Right lobe of liver (tissue), 6 donors: Measurements from ENCODE around the gene CDKAL1. TPM values are rescaled to one million over a fixed set of nuclear protein-coding genes. Genes with fewer than 3 reads are reported as not detected.
"Not testable (repeated sequence)": the region's sequence is repeated elsewhere in the genome, so short reads cannot be mapped to it uniquely, and the experiment has no call there.

Source experiments
- ATAC-seq, 4 donors: fragments of 200-7000 bp; cut with Tn5 transposase; one replicate each; pipeline ENCODE4 v1.9.1; 2020; ENCODE audit warnings: mild to moderate bottlenecking in 4 of 4, moderate library complexity in 4 of 4
- DNase-seq, 3 donors: peaks; one replicate each; pipeline ENCODE4 v3.0.0-alpha.2; 2020
- H3K27ac ChIP-seq, 3 donors: fragments of 200-600 bp; one replicate each; pipeline ENCODE4 v1.8.0; 2022
- H3K27me3 ChIP-seq, 2 donors: fragments of 200-600 bp; one replicate each; pipeline ENCODE4 v1.8.0; 2022
- H3K36me3 ChIP-seq, 4 donors: fragments of 200-600 bp; sonication (generic) in 1 of 4; one replicate each; pipeline versions ENCODE4 v1.5.1 to v1.8.0; 2017 to 2022; ENCODE audit warnings: control low read depth in 1 of 4
- H3K4me1 ChIP-seq, 4 donors: fragments of 200-600 bp; sonication (generic) in 1 of 4; one replicate each; pipeline versions ENCODE4 v1.5.1 to v1.8.0; 2017 to 2022; ENCODE audit warnings: control low read depth in 1 of 4
- H3K4me3 ChIP-seq, 3 donors: fragments of 200-600 bp; one replicate each; pipeline ENCODE4 v1.8.0; 2022
- H3K9me3 ChIP-seq, 4 donors: fragments of 200-600 bp; sonication (generic) in 1 of 4; one replicate each; pipeline versions ENCODE4 v1.5.1 to v1.8.0; 2017 to 2022; ENCODE audit warnings: control low read depth in 1 of 4
- POLR2A ChIP-seq: fragments of 450-650 bp; IDR thresholded peaks from one replicate; pipeline ENCODE4 v1.6.1; 2017; ENCODE audit warnings: antibody characterized with exemption, mild to moderate bottlenecking
- WGBS: methylation state at CpG from one replicate; pipeline ENCODE4 v1.1.6; 2018; ENCODE audit warnings: low coverage, low lambda C conversion rate; ENCODE audit not compliant: insufficient coverage; ENCODE audit errors: missing lambda C conversion rate; 5-methylcytosine and 5-hydroxymethylcytosine counted together
- intact Hi-C, 2 donors: fragments of 100-400 bp; cut with DNase I; formaldehyde crosslinking; loops; one replicate each; pipeline versions ENCODE4 v1.11.2 to v1.14.1; 2022
- total RNA-seq, 6 experiments: library from RNA; depleted of rRNA in 2 of 6; stranded (reverse); fragments of >200 nt in 2 of 6; fragmentation: NEBNext Ultra II Directional in 3 of 6; extraction: Animal tissue kit (Norgen Biotek cat#: 25700) in 3 of 6; gene quantifications; one replicate each; pipeline versions ENCODE4 v1.1.0 to v1.2.4, GENCODE V29; 2016 to 2023
- TF ChIP-seq, protein P1 (sequence below), 4 donors: fragments of 200-600 bp in 3 of 4; fragments of 450-650 bp in 1 of 4; IDR thresholded peaks; one replicate each; pipeline versions ENCODE4 v1.5.1 to v1.8.0; 2016 to 2022; ENCODE audit warnings: antibody characterized with exemption in 4 of 4, mild to moderate bottlenecking in 2 of 4
- donor health status: DM: no; HTN: yes; CAD: no.
- donor health status: DM: no; HTN: no; CAD: no.
- donor health status: DM: no; HTN: no; CAD: no.
- donor health status: DM: no; HTN: yes; CAD: no.
- donor health status: DM: no; HTN: yes; CAD: no.

CDKAL1 gene
- total RNA-seq, 6 experiments from 2014 or later: 4.5 to 7.0 (median 6.2) TPM

DNA sequence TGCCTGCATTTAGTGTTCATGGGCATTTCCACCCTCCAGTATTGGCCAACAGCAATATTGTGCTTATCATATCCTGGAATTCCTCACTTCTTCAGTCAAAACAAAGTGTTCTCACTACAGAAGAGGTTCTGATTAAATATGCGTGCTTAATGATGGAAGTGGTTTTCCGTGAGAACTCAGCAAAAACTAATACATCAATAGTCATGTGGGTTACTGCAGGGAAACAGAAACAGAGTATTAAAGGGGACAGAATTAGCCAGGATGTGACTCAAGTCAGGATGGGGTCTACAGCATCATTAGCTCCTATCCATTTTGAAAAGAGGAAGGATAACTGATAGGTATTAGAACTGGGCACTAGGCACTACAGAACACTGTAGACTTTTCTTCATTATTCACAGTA, 384.6 kb downstream of the CDKAL1 start:
- H3K36me3 ChIP-seq: no peaks in the 10 kb centered on the region
- DNase-seq: no peak
- WGBS: 58% methylated on average over 2 of the region's 2 CpGs
- no peaks in the 10 kb centered on the region for H3K27me3 ChIP-seq
- intact Hi-C loops: no loop called here
- H3K4me3 ChIP-seq: no peak overlapping the region
- no peak for ATAC-seq
- H3K4me1 ChIP-seq: no peaks in the 10 kb centered on the region
- TF ChIP-seq, protein P1, sequence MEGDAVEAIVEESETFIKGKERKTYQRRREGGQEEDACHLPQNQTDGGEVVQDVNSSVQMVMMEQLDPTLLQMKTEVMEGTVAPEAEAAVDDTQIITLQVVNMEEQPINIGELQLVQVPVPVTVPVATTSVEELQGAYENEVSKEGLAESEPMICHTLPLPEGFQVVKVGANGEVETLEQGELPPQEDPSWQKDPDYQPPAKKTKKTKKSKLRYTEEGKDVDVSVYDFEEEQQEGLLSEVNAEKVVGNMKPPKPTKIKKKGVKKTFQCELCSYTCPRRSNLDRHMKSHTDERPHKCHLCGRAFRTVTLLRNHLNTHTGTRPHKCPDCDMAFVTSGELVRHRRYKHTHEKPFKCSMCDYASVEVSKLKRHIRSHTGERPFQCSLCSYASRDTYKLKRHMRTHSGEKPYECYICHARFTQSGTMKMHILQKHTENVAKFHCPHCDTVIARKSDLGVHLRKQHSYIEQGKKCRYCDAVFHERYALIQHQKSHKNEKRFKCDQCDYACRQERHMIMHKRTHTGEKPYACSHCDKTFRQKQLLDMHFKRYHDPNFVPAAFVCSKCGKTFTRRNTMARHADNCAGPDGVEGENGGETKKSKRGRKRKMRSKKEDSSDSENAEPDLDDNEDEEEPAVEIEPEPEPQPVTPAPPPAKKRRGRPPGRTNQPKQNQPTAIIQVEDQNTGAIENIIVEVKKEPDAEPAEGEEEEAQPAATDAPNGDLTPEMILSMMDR (IDR thresholded peaks at IDR 0.05): no peak
- no peak for TF ChIP-seq POLR2A
- no peak overlapping the region for H3K27ac ChIP-seq
- H3K9me3 ChIP-seq: no peaks in the 10 kb centered on the region

DNA sequence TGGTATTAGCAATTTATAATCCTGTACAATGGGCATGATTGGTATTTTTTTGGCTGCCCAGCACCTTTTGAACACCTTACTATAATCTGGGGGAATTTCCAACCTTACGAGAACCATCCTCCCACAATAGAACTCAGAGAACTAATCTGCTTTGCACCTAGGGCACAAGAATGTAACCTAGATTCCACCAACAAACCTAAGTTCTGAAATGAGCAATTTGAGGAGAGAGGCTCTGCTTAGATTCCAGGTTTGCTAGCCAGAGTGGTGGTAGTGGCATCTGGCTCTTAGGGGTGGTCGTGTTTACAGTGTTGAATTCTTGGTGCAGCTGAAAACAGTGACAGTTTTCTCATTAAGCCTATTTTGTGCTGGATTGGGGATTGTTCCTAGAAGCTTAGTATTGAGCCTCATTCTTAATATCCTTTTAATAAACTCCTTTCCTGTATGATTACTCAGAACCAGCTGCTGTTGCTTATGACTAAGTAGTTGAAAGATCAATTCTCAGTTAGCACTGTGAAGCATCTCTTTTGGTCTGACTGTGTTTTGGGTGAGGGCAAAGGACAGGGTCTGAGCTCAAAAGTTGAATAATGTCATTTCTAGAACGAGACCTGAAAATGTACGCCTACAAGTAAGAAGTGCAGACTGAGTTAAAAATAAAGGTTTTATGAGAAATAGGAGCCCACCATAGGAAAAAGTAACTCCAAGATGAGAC, 385.6 kb downstream of the CDKAL1 start:
- Histone ChIP-seq H3K36me3 (no peaks in the 10 kb centered on the region), H3K9me3 (no peaks in the 10 kb centered on the region), H3K4me1 (no peaks in the 10 kb centered on the region), H3K4me3 (no peak overlapping the region), H3K27ac (no peak overlapping the region), H3K27me3 (no peaks in the 10 kb centered on the region)
- TF ChIP-seq POLR2A: no peak
- TF ChIP-seq, protein P1 (IDR thresholded peaks at IDR 0.05): no peak
- intact Hi-C loops: no loop called here
- DNase-seq (no peak), ATAC-seq (no peak)
- 71% methylated on average over 4 of the region's 4 CpGs for WGBS

DNA sequence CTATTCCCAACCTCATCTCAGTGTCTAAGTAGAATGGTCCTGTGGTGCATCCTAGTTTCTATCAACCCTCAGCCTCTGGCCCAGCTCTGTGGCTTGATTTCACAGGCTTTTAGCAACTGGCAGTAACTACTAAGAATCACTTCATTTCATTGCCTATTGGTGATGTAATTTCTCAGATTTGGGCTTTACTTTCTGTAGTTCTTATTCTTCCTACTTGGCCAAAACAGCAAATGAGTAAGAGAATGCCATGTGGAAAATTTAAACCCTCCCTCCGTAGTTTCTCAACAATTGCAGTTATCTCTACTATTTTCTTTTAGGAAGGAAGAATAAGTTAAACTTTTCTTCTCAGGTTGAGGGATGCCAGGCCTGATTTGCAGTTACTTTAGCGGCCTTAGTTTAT, 387.3 kb downstream of the CDKAL1 start:
- no peak for ATAC-seq
- no peaks in the 10 kb centered on the region for H3K36me3 ChIP-seq
- no peaks in the 10 kb centered on the region for H3K4me1 ChIP-seq
- DNase-seq: no peak
- intact Hi-C loops: no loop called here
- TF ChIP-seq, protein P1 (IDR thresholded peaks at IDR 0.05): no peak
- TF ChIP-seq POLR2A: no peak
- H3K9me3 ChIP-seq: no peaks in the 10 kb centered on the region
- H3K27ac ChIP-seq: no peak overlapping the region
- H3K4me3 ChIP-seq: no peak overlapping the region
- H3K27me3 ChIP-seq: no peaks in the 10 kb centered on the region
- 97% methylated on average over 2 of the region's 2 CpGs for WGBS

DNA sequence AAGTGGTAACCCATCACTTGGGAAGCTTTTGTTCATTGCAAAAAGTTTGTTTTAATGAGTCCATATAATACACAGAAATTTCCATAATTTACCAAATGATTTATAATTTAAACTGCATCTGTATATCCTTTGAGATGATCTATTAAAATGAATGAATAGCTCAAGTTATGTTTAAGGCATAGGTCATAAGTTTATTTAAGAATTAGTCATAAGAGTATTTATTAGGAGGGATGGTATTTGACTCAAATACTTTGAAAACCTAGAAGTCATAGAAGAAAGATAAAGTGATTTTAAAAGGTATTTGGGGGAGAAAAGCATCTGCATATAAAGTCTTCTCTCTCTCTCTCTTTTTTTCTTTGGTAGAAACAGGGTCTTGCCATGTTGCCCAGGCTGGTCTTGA, 388.5 kb downstream of the CDKAL1 start:
- intact Hi-C loops: no loop called here
- H3K4me1 ChIP-seq: no peaks in the 10 kb centered on the region
- DNase-seq (no peak), ATAC-seq (no peak)
- no peak overlapping the region for H3K27ac ChIP-seq
- H3K36me3 ChIP-seq: no peaks in the 10 kb centered on the region
- TF ChIP-seq, protein P1 (IDR thresholded peaks at IDR 0.05): no peak
- no peak for TF ChIP-seq POLR2A
- H3K27me3 ChIP-seq: no peaks in the 10 kb centered on the region
- H3K4me3 ChIP-seq: no peak overlapping the region
- no peaks in the 10 kb centered on the region for H3K9me3 ChIP-seq

DNA sequence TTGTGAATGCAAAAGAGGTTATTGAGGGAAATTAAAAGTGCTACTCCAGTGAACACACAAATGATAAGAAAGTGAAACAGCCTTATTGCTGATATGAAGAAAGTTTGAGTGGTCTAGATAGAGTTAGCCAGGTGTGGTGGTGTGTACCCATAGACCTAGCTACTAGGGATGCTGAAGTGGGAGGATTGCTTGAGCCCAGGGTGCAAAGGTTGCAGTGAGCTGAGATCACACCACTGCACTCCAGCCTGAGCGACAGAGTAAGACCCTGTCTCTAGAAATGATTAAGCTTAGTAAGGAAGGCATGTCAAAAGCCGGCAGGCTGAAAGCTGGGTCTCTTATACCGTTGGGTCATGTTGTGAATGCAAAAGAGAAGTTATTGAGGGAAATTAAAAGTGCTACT, 389.8 kb downstream of the CDKAL1 start:
- 29% methylated on average over 3 of the region's 3 CpGs for WGBS
- H3K36me3 ChIP-seq, H3K4me3 ChIP-seq, intact Hi-C loops, DNase-seq, H3K27me3 ChIP-seq, H3K27ac ChIP-seq, H3K4me1 ChIP-seq, H3K9me3 ChIP-seq: not testable (repeated sequence)
- ATAC-seq: peak in 1 of 4 donors; percentile 32
